GM12872 (cell line): Measurements from ENCODE around the gene ENSA.

Experiments used
- TF ChIP-seq, protein P1 (sequence below): IDR thresholded peaks from 3 replicates; pipeline ENCODE4 v1.5.1; 2011; ENCODE audit warnings: low read depth, mild to moderate bottlenecking, low read length, moderate library complexity; ENCODE audit not compliant: insufficient read depth

Gene ENSA

GRCh38 chr1:150620919-150621318 lies 8.5 kb downstream of the ENSA start:
- TF ChIP-seq, protein P1, sequence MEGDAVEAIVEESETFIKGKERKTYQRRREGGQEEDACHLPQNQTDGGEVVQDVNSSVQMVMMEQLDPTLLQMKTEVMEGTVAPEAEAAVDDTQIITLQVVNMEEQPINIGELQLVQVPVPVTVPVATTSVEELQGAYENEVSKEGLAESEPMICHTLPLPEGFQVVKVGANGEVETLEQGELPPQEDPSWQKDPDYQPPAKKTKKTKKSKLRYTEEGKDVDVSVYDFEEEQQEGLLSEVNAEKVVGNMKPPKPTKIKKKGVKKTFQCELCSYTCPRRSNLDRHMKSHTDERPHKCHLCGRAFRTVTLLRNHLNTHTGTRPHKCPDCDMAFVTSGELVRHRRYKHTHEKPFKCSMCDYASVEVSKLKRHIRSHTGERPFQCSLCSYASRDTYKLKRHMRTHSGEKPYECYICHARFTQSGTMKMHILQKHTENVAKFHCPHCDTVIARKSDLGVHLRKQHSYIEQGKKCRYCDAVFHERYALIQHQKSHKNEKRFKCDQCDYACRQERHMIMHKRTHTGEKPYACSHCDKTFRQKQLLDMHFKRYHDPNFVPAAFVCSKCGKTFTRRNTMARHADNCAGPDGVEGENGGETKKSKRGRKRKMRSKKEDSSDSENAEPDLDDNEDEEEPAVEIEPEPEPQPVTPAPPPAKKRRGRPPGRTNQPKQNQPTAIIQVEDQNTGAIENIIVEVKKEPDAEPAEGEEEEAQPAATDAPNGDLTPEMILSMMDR: no peak

GRCh38 chr1:150619576-150620509 lies 9.6 kb downstream of the ENSA start:
- TF ChIP-seq, protein P1: no peak

DNA sequence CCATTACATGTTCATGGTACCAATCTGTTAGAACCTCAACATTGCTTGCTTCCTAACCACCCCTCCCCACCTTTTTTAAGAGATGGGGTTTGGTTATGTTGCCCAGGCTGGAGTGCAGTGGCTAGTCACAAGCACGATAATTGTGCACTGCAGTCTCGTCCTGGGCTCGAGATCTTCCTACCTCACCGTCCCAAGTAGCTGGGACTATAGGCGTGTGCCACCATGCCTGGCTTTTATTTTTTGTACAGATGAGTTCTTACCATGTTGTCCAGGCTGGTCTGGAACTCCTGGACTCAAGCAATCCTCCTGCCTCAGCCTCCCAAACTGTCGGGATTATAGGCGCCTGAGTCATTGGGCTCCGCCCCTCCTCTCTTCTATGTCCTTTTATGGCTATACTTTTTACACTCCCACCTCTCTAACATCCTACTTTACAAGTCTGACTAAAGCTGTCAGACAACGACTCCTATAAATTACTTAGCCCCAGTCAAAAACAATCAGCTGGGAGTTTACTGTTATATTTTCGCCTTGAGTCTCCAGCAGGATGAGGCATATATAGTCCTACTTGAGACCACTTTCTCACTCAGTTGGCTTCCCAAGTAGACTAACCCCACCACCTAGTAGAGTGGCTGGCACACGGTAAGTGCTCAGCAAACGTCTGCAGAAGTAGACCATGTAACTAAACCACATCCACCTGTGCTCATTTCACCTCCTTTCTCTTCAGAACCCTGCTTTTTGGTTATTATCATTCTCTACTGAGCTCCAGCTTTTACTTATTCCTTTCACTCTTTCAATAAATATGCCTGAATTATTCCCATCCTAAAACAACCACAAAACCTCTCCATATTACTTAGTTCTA lies 13.8 kb downstream of the ENSA start:
- TF ChIP-seq, protein P1: no peak

DNA sequence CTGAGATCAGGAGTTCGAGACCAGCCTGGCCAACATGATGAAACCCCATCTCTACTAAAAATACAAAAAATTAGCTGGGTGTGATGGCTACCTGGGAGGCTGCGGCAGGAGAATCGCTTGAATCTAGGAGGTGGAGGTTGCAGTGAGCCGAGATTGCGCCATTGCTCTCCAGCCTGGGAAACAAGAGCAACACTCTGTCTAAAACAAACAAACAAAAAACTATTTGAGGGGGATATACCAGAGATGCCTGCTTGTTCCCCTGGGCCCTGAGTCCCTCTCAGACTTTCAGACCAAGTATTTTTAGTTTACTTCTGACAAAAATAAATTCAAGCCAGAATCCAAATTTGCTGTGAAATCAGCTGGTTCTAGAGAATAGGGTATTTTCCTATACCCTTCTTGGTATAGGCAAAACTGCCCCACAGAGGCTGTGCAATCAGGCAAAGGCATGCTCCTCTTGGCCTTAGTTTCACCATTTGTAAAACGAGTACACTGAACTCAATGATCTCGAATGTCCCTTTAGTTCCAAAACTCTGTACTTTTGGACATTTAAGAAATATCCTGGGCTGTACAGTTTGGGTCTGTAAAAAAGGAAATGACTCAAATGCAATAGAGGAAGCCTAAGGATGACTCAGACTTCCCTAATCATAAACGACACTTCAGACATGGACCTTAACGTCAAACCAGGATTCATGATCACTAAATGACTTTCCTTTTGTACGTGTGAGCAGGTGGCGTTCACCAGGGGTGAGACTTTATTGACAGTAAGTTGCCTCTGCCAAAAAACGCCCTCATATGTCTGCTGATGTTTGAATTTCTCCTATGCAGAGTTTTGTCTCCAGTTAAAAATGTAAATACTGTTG lies 16.1 kb downstream of the ENSA start:
- TF ChIP-seq, protein P1: no peak

DNA sequence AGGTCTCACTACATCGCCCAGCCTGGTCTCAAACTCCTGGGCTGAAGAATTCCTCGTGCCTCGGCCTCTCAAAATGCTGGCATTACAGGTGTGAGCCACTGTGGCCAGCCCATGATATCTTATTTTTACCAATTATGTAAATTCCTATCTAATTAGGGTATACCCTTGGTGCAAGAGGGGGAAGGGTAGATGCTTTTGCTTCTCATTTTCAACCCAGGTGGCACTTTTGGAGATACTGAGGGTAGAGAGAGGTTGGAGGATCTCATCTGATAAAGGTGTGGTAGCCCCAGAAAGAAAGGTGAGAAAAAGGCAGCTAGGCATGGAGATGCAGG lies 17.4 kb downstream of the ENSA start:
- TF ChIP-seq, protein P1: no peak

GRCh38 chr1:150610576-150610975 lies 18.8 kb downstream of the ENSA start:
- TF ChIP-seq, protein P1: no peak
